NK-92 (cell line): ENCODE results near the gene TMEM213.
"Not testable (repeated sequence)": the region's sequence is repeated elsewhere in the genome, so short reads cannot be mapped to it uniquely, and the experiment has no call there.

Experiments
- DNase-seq: peaks from one replicate; lab custom pipeline; 2025; ENCODE audit not compliant: unreplicated experiment; lab: John Stamatoyannopoulos, UW

The TMEM213 gene

DNA sequence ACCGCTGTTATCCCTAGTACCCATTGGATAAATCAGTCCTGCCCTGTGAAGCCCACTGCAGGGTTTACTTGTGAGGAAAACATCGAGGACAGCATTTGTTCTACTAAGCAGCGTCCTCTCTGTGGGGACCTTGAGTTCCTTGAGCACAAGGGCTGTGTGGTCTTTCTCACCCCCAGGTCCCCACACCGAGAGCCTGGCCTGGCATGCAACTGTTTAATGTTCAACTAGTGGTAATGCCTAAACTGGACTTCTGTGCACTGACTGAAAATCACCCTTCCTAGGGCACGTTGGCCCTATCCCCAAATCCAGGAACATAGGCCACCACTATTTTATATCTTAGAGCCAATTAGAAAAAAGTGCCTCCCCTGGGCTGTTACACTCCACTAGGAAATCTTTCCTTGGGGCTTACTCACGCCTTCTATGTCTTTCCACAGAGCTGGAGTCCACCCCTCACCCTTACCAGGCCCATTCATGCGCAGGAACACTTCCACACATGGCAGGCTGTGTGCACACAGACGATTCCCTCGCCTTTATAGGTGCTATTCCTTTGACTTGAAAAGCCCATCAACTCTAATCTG lies 1.7 kb upstream of the TMEM213 start:
- no peak for DNase-seq

- not testable (repeated sequence) for DNase-seq
These were observed 748 bp upstream of the TMEM213 start for GRCh38 chr7:138797046-138797445.

- no peak for DNase-seq
These were observed 1.0 kb downstream of the TMEM213 start for GRCh38 chr7:138798836-138799235.

- no peak for DNase-seq
These were observed 1.7 kb downstream of the TMEM213 start for GRCh38 chr7:138799336-138800000.

DNA sequence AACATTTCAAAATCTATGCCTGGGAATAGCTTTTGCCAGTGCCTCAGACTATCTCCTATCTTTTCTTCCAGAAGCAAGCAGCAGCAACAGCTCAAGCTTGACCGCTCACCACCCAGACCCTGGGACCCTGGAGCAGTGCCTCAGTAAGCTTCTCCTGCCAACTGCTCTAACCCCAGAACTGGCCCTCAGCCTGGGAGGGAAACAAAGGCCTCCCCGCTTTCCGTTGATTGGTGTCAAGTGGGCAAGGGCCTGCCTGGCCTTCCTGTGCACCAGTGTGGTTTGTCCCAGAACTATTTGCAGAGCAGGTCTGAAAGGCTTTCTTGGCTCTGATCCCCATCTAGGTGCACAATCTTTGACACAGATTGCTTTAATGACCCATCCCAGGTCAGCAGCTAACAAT lies 3.5 kb downstream of the TMEM213 start:
- DNase-seq: no peak

GRCh38 chr7:138802706-138803105 lies 4.9 kb downstream of the TMEM213 start:
- DNase-seq: no peak

- no peak for DNase-seq
These were observed 6.8 kb downstream of the TMEM213 start for GRCh38 chr7:138804618-138805017.

DNA sequence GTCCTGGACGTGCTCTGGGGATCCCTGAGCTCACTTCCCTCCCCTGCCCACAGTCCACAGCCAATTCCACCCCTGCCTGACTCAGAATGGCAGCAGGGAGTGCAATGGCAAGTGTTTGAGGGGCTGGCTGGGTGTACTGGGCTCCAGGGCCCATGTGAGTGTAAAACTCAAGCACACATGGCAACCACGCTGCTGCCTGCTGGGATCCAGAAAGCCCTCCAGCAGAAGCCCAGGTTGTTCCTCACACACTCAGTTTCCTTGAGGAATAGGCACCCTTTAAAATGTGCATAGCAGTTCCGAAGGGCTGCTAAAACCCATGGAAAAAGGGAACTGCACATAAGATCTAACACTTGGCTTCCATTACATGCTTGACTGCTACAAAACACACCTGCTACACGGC lies 11.6 kb downstream of the TMEM213 start:
- DNase-seq: no peak

DNA sequence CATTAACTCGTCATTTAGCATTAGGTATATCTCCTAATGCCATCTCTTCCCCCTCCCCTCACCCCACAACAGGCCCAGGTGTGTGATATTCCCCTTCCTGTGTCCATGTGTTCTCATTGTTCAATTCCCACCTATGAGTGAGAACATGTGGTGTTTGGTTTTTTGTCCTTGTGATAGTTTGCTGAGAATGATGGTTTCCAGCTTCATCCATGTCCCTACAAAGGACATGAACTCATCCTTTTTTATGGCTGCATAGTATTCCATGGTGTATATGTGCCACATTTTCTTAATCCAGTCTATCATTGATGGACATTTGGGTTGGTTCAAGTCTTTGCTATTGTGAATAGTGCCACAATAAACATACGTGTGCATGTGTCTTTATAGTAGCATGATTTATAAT lies 13.5 kb downstream of the TMEM213 start:
- DNase-seq: not testable (repeated sequence)

DNA sequence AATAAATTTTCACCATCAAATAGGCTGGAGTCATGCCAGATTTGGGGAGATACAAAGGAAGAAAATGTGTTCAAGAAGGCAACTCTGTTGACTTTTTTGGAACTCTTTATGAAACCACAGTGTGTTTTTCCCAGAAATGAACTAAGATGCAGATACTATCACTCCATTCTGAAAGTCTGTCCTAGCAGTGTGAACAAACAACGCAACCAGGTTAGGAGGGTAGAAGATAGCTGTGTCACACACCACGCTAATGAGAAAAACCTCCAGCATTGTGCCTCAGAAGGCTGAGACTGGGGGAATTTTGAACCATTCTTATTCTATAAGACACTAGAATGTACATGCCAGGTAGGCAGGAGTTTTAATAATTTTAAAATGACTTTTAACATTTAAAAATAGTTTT lies 16.2 kb downstream of the TMEM213 start:
- no peak for DNase-seq

GRCh38 chr7:138814816-138815332 lies 17.1 kb downstream of the TMEM213 start:
- DNase-seq: no peak

DNA sequence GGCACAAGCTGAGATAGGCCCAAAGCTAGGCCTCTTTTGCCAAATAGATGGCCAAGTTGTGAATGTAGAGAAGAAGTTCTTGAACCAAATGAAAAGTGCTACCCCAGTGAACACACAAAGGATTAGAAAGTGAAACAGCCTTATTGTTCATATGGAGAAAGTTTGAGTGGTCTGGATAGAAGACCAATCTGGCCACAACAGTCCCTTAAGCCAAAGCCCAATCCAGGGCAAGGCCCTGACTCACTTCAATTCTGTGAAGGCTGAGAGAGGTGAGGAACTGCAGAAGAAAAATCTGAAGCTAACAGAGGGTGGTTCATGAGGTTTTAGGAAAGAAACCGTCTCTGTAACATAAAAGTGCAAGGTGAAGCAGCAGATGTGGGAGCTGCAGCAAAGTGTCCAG lies 18.9 kb downstream of the TMEM213 start:
- no peak for DNase-seq

- DNase-seq: no peak
These were observed 21.8 kb downstream of the TMEM213 start for GRCh38 chr7:138819625-138820024.

DNA sequence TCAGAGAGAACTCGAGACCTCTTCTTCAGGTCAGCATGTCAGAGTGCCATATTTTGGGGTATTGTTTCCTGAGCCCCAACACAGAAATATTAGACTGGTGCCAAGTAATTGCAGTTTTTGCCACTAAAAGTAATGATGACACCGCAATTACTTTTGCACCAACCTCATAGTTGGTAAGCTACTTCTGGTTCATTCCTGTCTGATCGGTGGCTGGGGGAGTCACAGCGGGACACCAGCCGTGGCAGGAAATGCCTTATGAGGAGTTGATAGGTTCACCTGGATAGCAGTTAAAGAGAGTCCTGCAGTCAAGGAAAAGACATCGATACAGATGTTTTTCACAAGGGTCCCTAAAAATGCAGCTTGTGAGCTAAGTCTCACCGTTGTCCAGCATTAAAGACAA lies 24.1 kb downstream of the TMEM213 start:
- DNase-seq: no peak

DNA sequence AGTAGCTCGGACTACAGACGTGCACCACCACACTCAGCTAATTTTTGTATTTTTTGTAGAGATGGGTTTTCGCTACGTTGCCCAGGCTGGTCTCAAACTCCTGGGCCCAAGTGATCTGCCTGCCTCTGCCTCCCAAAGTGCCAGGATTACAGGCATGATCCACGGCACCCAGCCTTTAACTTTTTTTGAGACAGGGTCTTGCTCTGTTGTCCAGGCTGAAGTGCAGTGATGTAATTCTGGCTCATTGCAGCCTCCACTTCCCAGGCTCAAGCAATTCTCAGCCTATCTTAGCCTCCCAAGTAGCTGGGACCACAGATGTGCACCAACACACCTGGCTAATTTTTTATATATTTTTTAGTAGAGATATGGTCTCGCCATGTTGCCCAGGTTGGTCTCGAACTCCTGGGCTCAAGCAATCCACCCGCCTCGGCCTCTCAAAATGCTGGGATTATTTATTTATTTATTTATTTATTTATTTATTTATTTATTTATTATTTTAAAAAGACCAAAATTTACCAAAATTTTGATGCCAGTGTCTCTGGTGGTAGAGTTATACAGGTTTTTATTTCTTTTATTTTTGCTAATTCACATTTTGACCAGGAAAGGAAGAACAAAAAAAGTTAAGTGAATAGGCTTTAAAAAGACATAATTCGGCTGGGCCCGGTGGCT lies 25.2 kb downstream of the TMEM213 start:
- no peak for DNase-seq

- DNase-seq: no peak
These were observed 27.4 kb downstream of the TMEM213 start for GRCh38 chr7:138825049-138825721.

GRCh38 chr7:138828302-138828701 lies 30.5 kb downstream of the TMEM213 start:
- DNase-seq: no peak

GRCh38 chr7:138829335-138829734 lies 31.5 kb downstream of the TMEM213 start:
- no peak for DNase-seq

GRCh38 chr7:138832966-138833365 lies 35.2 kb downstream of the TMEM213 start:
- no peak for DNase-seq

- DNase-seq: no peak
These were observed 35.8 kb downstream of the TMEM213 start for GRCh38 chr7:138833596-138833995.

- DNase-seq: no peak
These were observed 36.8 kb downstream of the TMEM213 start for GRCh38 chr7:138834583-138834982.

DNA sequence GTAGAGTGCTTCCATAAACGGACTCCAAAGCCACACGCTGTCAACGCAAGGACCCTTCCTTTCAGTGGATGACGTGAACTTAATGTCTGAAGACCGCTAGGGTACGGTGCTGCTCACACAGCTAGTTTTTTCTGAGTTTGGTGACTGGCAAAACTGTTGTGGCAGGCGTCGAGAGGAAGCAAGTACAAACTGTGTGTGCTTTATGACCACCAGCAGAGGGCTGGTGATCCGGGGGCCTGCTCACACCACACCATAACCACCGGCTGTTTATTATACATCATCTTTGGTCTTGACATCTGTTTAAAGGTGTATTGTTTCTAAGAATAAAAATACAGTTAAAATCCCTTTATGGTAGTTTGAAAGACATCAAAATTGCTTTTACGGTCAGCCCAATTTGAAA lies 37.3 kb downstream of the TMEM213 start:
- DNase-seq: no peak
